Endodermal cell (in vitro differentiated cells): ENCODE data around the gene MAP6. TPM values are rescaled to one million over a fixed set of nuclear protein-coding genes. Genes with fewer than 3 reads are reported as not detected.

Source experiments
- DNase-seq: peaks from one replicate; pipeline ENCODE4 v3.0.0-alpha.2; 2017
- H3K27ac ChIP-seq: 2 replicates; pipeline ENCODE4 v1.5.1; 2013; ENCODE audit warnings: mild to moderate bottlenecking, low read depth, low read length, moderate library complexity
- H3K27me3 ChIP-seq: 2 replicates; pipeline ENCODE4 v1.6.1; 2013; ENCODE audit warnings: mild to moderate bottlenecking, low read length, moderate library complexity; ENCODE audit not compliant: insufficient read depth, control insufficient read depth, poor library complexity, severe bottlenecking
- H3K36me3 ChIP-seq: 2 replicates; pipeline ENCODE4 v1.7.0; 2013; ENCODE audit warnings: mild to moderate bottlenecking, low read length, moderate library complexity; ENCODE audit not compliant: control insufficient read depth, insufficient read depth
- H3K4me1 ChIP-seq: one replicate; pipeline ENCODE4 v1.7.0; 2013; ENCODE audit warnings: low read length; ENCODE audit not compliant: control insufficient read depth, insufficient read depth
- H3K4me3 ChIP-seq: 2 replicates; pipeline ENCODE4 v1.5.1; 2013; ENCODE audit warnings: mild to moderate bottlenecking, low read length, moderate library complexity
- H3K9ac ChIP-seq: 2 replicates; pipeline ENCODE4 v1.6.1; 2013; ENCODE audit warnings: mild to moderate bottlenecking, low read length, moderate library complexity; ENCODE audit not compliant: poor library complexity, severe bottlenecking; ENCODE audit errors: extremely low read depth
- H3K9me3 ChIP-seq: 2 replicates; pipeline ENCODE4 v1.6.1; 2013; ENCODE audit warnings: mild to moderate bottlenecking, low read length, moderate library complexity; ENCODE audit not compliant: control insufficient read depth
- H3K27ac Mint-ChIP-seq: 2 replicates; pipeline ENCODE4 v1.8.0; 2020; ENCODE audit warnings: mixed read lengths
- H3K27me3 Mint-ChIP-seq: 2 replicates; pipeline ENCODE4 v1.8.0; 2021; ENCODE audit warnings: mild to moderate bottlenecking, mixed read lengths; ENCODE audit not compliant: insufficient read depth
- H3K36me3 Mint-ChIP-seq: 2 replicates; pipeline ENCODE4 v1.8.0; 2020; ENCODE audit warnings: low read depth, mixed read lengths
- H3K4me1 Mint-ChIP-seq: 2 replicates; pipeline ENCODE4 v1.8.0; 2020; ENCODE audit warnings: mixed read lengths
- H3K4me3 Mint-ChIP-seq: 2 replicates; pipeline ENCODE4 v1.8.0; 2020; ENCODE audit warnings: mild to moderate bottlenecking, moderate library complexity, mixed read lengths
- H3K9me3 Mint-ChIP-seq: 2 replicates; pipeline ENCODE4 v1.8.0; 2020; ENCODE audit warnings: mild to moderate bottlenecking, mixed read lengths
- CTCF ChIP-seq: fragments of 200-600 bp; sonication (generic); conservative IDR thresholded peaks from 2 replicates; pipeline ENCODE4 v1.5.0; 2021; ENCODE audit warnings: antibody characterized with exemption, mild to moderate bottlenecking
- WGBS, 2 experiments: methylation state at CpG; one replicate each; pipeline versions ENCODE4 v1.1.5 to v1.1.7; 2013; ENCODE audit warnings: missing lambda C conversion rate in 2 of 2, mixed read lengths in 1 of 2; ENCODE audit not compliant: insufficient coverage in 1 of 2, insufficient read length in 1 of 2; 5-methylcytosine and 5-hydroxymethylcytosine counted together
- total RNA-seq, 2 donors: library from RNA; stranded (reverse); fragmentation: NEBNext Ultra II Directional in 1 of 2; extraction: Animal tissue kit (Norgen Biotek cat#: 25700) in 1 of 2; gene quantifications; 2 replicates in 1 of 2; 3 replicates in 1 of 2; pipeline ENCODE4 v1.2.1, GENCODE V29; 2021

Gene MAP6
- total RNA-seq, 2 donors from 2014 or later: 1.9 to 4.2 TPM

DNA sequence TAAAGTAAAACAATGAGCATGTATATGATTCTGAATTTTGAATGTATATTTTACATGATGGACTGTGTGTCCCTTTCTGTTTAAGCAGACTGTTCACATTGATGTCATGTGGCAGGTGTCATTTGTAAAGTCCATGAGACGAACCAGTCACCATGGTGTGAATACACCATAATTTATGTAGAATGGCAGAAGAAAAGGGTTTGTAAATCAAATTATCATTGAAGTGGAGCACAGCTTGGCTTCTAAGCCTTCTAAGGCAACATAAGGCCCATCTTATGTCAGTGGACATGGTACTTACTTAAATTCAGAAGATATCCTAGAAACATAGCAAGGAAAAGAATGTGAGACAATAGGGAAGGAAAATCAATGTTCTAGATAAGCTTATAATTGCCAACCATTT lies 4.4 kb downstream of the MAP6 start:
- no peak for TF ChIP-seq CTCF
- no peak overlapping the region for H3K4me3 ChIP-seq
- DNase-seq: no peak
- no peaks in the 10 kb centered on the region for H3K36me3 Mint-ChIP-seq
- no peaks in the 10 kb centered on the region for H3K9me3 Mint-ChIP-seq
- no peaks in the 10 kb centered on the region for H3K4me1 ChIP-seq
- no peak overlapping the region for H3K9ac ChIP-seq
- no peaks in the 10 kb centered on the region for H3K9me3 ChIP-seq
- H3K36me3 ChIP-seq: no peaks in the 10 kb centered on the region
- 81% methylated on average over 1 of the region's 1 CpG; no CpG with 5 or more reads in 1 of the 2 experiments for WGBS, 2 experiments
- no peak overlapping the region for H3K27ac Mint-ChIP-seq
- H3K27me3 ChIP-seq: peaks cover 47% of the 10 kb centered on the region
- H3K4me3 Mint-ChIP-seq: no peak overlapping the region
- H3K27ac ChIP-seq: peak overlapping the region; percentile 74
- peaks cover 19% of the 10 kb centered on the region for H3K4me1 Mint-ChIP-seq
- peaks cover 40% of the 10 kb centered on the region for H3K27me3 Mint-ChIP-seq

- no peaks in the 10 kb centered on the region for H3K4me1 ChIP-seq
- Mint-ChIP-seq H3K4me1 (peaks cover 19% of the 10 kb centered on the region), H3K4me3 (no peak overlapping the region), H3K36me3 (no peaks in the 10 kb centered on the region), H3K27me3 (peaks cover 36% of the 10 kb centered on the region), H3K27ac (no peak overlapping the region), H3K9me3 (no peaks in the 10 kb centered on the region)
- H3K36me3 ChIP-seq: no peaks in the 10 kb centered on the region
- TF ChIP-seq CTCF: no peak
- H3K4me3 ChIP-seq: no peak overlapping the region
- peak overlapping the region; percentile 74 for H3K27ac ChIP-seq
- H3K27me3 ChIP-seq: peaks cover 41% of the 10 kb centered on the region
- no peaks in the 10 kb centered on the region for H3K9me3 ChIP-seq
- no peak overlapping the region for H3K9ac ChIP-seq
- WGBS, 2 experiments: 0% methylated on average over 1 of the region's 1 CpG; no CpG with 5 or more reads in 1 of the 2 experiments
- no peak for DNase-seq
Observed at GRCh38 chr11:75663808-75664207, 5.0 kb downstream of the MAP6 start.

GRCh38 chr11:75659836-75660235 lies 9.0 kb downstream of the MAP6 start:
- Histone ChIP-seq H3K9me3 (no peaks in the 10 kb centered on the region), H3K27ac (no peak overlapping the region), H3K36me3 (no peaks in the 10 kb centered on the region), H3K4me3 (no peak overlapping the region), H3K9ac (no peak overlapping the region), H3K4me1 (peaks cover 15% of the 10 kb centered on the region), H3K27me3 (peaks cover 2% of the 10 kb centered on the region)
- DNase-seq: no peak
- Mint-ChIP-seq H3K27me3 (peaks cover 12% of the 10 kb centered on the region), H3K9me3 (no peaks in the 10 kb centered on the region), H3K4me1 (peaks cover 32% of the 10 kb centered on the region), H3K36me3 (no peaks in the 10 kb centered on the region), H3K4me3 (no peak overlapping the region), H3K27ac (no peak overlapping the region)
- no peak for TF ChIP-seq CTCF
- WGBS, 2 experiments: 100% methylated on average over 1 of the region's 1 CpG; no CpG with 5 or more reads in 1 of the 2 experiments
